HEK293T (cell line): ENCODE data around the gene EFNA5.

Experiments used
- CTBP1 ChIP-seq: fragments of 450-650 bp; IDR thresholded peaks from 2 replicates; pipeline ENCODE4 v1.6.1; 2016; ENCODE audit warnings: borderline replicate concordance
- FOXM1 ChIP-seq: fragments of 450-650 bp; IDR thresholded peaks from 2 replicates; pipeline ENCODE4 v1.6.1; 2017; ENCODE audit warnings: mild to moderate bottlenecking, borderline replicate concordance
- L3MBTL2 ChIP-seq: fragments of 450-650 bp; conservative IDR thresholded peaks from 2 replicates; pipeline ENCODE4 v1.6.1; 2016; ENCODE audit warnings: mild to moderate bottlenecking
- TARDBP ChIP-seq: fragments of 450-650 bp; IDR thresholded peaks from 2 replicates; pipeline ENCODE4 v1.6.1; 2016

DNA sequence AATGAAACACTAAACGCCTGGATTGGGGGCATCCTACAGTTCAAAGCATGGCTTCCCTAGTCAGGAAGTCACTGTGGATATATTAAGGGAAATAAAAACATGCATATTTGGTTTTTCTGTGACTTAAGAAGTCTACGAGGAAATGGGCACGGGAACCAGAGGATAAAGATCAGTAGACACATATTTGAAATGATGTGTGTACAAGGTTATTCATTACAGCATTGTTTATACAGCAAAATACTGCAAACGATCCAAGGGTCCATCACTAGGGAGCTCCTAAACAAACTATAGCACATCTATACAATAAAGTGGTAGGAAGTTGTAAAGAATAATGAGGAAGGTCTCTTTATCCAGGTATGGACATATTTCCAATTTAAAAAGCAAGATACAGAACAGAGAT is 71.8 kb downstream of the EFNA5 start:
- TF ChIP-seq L3MBTL2 (no peak), TARDBP (no peak), CTBP1 (no peak), FOXM1 (no peak)
